Fibroblast of lung (primary cell): ENCODE data around the gene SMARCD1.

Experiments used
- EZH2 ChIP-seq: IDR thresholded peaks from 2 replicates; pipeline ENCODE4 v1.5.1; 2012; ENCODE audit warnings: low read length, control low read depth, mild to moderate bottlenecking; ENCODE audit errors: missing control alignments
- TF ChIP-seq, protein P1 (sequence below), 2 donors: IDR thresholded peaks in 1 of 2; conservative IDR thresholded peaks in 1 of 2; 1 replicate in 1 of 2; 2 replicates in 1 of 2; pipeline ENCODE4 v1.5.1; 2011 to 2012; ENCODE audit warnings: low read length in 2 of 2, control low read depth in 1 of 2, inconsistent platforms in 1 of 2, low read depth in 1 of 2, mild to moderate bottlenecking in 1 of 2

DNA sequence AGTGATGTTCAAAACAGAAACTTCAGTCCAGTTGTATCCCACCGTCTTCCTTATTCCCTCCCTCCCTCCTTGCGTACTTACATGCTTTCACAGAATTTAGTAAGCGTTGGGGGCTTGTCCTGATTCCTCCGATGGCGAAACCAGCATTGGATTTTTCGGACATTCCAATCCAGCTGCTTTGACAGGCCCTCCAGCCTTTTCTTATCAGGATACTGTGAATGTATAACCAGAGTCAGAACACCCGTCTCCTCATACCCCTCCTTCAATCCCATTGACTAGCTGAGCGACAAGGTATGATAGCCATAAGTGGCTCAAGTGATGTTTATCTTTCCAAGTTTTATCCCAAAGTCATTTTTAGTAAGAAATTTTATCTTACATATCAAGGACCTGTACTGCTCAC, 57.9 kb downstream of the SMARCD1 start:
- TF ChIP-seq, protein P1, sequence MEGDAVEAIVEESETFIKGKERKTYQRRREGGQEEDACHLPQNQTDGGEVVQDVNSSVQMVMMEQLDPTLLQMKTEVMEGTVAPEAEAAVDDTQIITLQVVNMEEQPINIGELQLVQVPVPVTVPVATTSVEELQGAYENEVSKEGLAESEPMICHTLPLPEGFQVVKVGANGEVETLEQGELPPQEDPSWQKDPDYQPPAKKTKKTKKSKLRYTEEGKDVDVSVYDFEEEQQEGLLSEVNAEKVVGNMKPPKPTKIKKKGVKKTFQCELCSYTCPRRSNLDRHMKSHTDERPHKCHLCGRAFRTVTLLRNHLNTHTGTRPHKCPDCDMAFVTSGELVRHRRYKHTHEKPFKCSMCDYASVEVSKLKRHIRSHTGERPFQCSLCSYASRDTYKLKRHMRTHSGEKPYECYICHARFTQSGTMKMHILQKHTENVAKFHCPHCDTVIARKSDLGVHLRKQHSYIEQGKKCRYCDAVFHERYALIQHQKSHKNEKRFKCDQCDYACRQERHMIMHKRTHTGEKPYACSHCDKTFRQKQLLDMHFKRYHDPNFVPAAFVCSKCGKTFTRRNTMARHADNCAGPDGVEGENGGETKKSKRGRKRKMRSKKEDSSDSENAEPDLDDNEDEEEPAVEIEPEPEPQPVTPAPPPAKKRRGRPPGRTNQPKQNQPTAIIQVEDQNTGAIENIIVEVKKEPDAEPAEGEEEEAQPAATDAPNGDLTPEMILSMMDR (conservative IDR thresholded peaks at IDR 0.05 in 1 of 2, IDR thresholded peaks at IDR 0.05 in 1 of 2; ENCODE audit: low read depth in 1 of 2, low read length in 2 of 2), result no peak
- TF ChIP-seq EZH2, result no peak
